H1 (cell line): ENCODE results near the gene PLA2G10. TPM values are rescaled to one million over a fixed set of nuclear protein-coding genes. Genes with fewer than 3 reads are reported as not detected.
"Not testable (repeated sequence)": the region's sequence is repeated elsewhere in the genome, so short reads cannot be mapped to it uniquely, and the experiment has no call there.

Experiments
- CTCF ChIA-PET: fragments of 300-600 bp; sonication (Branson Sonifier 250); formaldehyde crosslinking; loops from one replicate; lab custom pipeline; 2021; ENCODE audit not compliant: partially characterized antibody; lab: Charles Lee
- POLR2A ChIA-PET: fragments of 300-600 bp; sonication (Branson Sonifier 250); formaldehyde crosslinking; loops from one replicate; lab custom pipeline; 2021; ENCODE audit warnings: inconsistent platforms; ENCODE audit not compliant: partially characterized antibody; lab: Charles Lee
- DNase-seq, 2 experiments: peaks; one replicate each; pipeline versions ENCODE4 v3.0.0 to v3.0.0-alpha.2; 2010 to 2022; ENCODE audit warnings: low spot score in 2 of 2, low read depth in 1 of 2, mixed read lengths in 1 of 2
- FAIRE-seq: peaks from 2 replicates; lab custom pipeline; 2011; peaks lifted over from hg19 to GRCh38; lab: Jason Lieb, UNC
- H2AFZ ChIP-seq: 2 replicates; pipeline ENCODE4 v1.8.1; 2012; ENCODE audit warnings: low read length, inconsistent platforms
- H2AK5ac ChIP-seq: 2 replicates; pipeline ENCODE4 v1.6.1; 2013; ENCODE audit warnings: low read depth, low read length
- H2BK120ac ChIP-seq: replicated peaks from 2 replicates; pipeline ENCODE3; 2013; ENCODE audit warnings: low read depth, low read length, inconsistent platforms
- H2BK12ac ChIP-seq: 2 replicates; pipeline ENCODE4 v1.6.1; 2013; ENCODE audit warnings: low read depth, low read length
- H2BK15ac ChIP-seq: 2 replicates; pipeline ENCODE4 v1.6.1; 2013; ENCODE audit warnings: low read length
- H2BK20ac ChIP-seq: 2 replicates; pipeline ENCODE4 v1.6.1; 2013; ENCODE audit warnings: low read length
- H2BK5ac ChIP-seq: 2 replicates; pipeline ENCODE4 v1.6.1; 2013; ENCODE audit warnings: low read depth, low read length
- H3K14ac ChIP-seq: 2 replicates; pipeline ENCODE4 v1.6.1; 2013; ENCODE audit warnings: inconsistent platforms; ENCODE audit not compliant: insufficient read length
- H3K18ac ChIP-seq: 2 replicates; pipeline ENCODE4 v1.6.1; 2013; ENCODE audit warnings: low read length; ENCODE audit errors: extremely low read depth
- H3K23ac ChIP-seq: 2 replicates; pipeline ENCODE4 v1.6.1; 2013; ENCODE audit warnings: inconsistent platforms; ENCODE audit not compliant: insufficient read length
- H3K23me2 ChIP-seq: 2 replicates; pipeline ENCODE4 v1.6.1; 2013; ENCODE audit warnings: low read depth, low read length
- H3K27ac ChIP-seq: 2 replicates; pipeline ENCODE4 v1.6.1; 2011; ENCODE audit warnings: low read depth, low read length, inconsistent platforms
- H3K27me3 ChIP-seq, 4 experiments: replicated peaks in 1 of 4; 1 replicate in 1 of 4; 2 replicates in 3 of 4; pipeline versions ENCODE4 v1.6.1 to v1.8.1; 2011 to 2013; ENCODE audit warnings: low read length in 3 of 4, mild to moderate bottlenecking in 3 of 4, inconsistent platforms in 2 of 4, mixed read lengths in 2 of 4, moderate library complexity in 1 of 4; ENCODE audit not compliant: control insufficient read depth in 3 of 4, insufficient read depth in 3 of 4; ENCODE audit errors: extremely low read depth in 1 of 4
- H3K36me3 ChIP-seq, 4 experiments: 2 replicates each; pipeline versions ENCODE4 v1.6.1 to v1.8.1; 2011 to 2013; ENCODE audit warnings: mild to moderate bottlenecking in 4 of 4, low read length in 3 of 4, moderate library complexity in 2 of 4, control low read depth in 1 of 4, inconsistent platforms in 1 of 4; ENCODE audit not compliant: insufficient read depth in 4 of 4, control insufficient read depth in 2 of 4
- H3K4ac ChIP-seq: replicated peaks from 2 replicates; pipeline ENCODE3; 2013; ENCODE audit warnings: low read length, low read depth, mixed read lengths, inconsistent platforms; ENCODE audit not compliant: insufficient read length
- H3K4me1 ChIP-seq, 4 experiments: replicated peaks in 1 of 4; 1 replicate in 1 of 4; 2 replicates in 3 of 4; pipeline versions ENCODE4 v1.6.1 to v1.8.1; 2011 to 2013; ENCODE audit warnings: low read length in 3 of 4, inconsistent platforms in 2 of 4, mixed read lengths in 1 of 4; ENCODE audit not compliant: insufficient read depth in 4 of 4, control insufficient read depth in 3 of 4
- H3K4me2 ChIP-seq, 2 experiments: 2 replicates each; pipeline versions ENCODE4 v1.6.1 to v1.8.1; 2011 to 2013; ENCODE audit warnings: low read depth in 2 of 2, low read length in 2 of 2, control low read depth in 1 of 2, inconsistent platforms in 1 of 2, mild to moderate bottlenecking in 1 of 2; ENCODE audit not compliant: insufficient read depth in 1 of 2
- H3K4me3 ChIP-seq, 4 experiments: fragments of 200-600, 300-600 bp in 1 of 4; sonication (generic), shearing (Covaris generic), sonication (Bioruptor Twin) in 1 of 4; 2 replicates each; pipeline versions ENCODE4 v1.5.1 to v1.8.1; 2011 to 2016; ENCODE audit warnings: low read length in 4 of 4, low read depth in 3 of 4, control low read depth in 2 of 4, inconsistent platforms in 2 of 4, mild to moderate bottlenecking in 2 of 4, mixed read lengths in 1 of 4, moderate library complexity in 1 of 4; ENCODE audit not compliant: insufficient read depth in 2 of 4; ENCODE audit errors: extremely low read depth in 1 of 4
- H3K56ac ChIP-seq: replicated peaks from 2 replicates; pipeline ENCODE3; 2013; ENCODE audit warnings: low read depth, mild to moderate bottlenecking, mixed read lengths, low read length, inconsistent platforms; ENCODE audit not compliant: insufficient read length
- H3K79me1 ChIP-seq: 2 replicates; pipeline ENCODE4 v1.6.1; 2013; ENCODE audit warnings: low read depth, low read length, control low read depth
- H3K79me2 ChIP-seq, 2 experiments: 2 replicates each; pipeline versions ENCODE4 v1.6.1 to v1.8.1; 2012 to 2013; ENCODE audit warnings: low read length in 2 of 2, mild to moderate bottlenecking in 2 of 2, inconsistent platforms in 1 of 2; ENCODE audit not compliant: insufficient read depth in 2 of 2, control insufficient read depth in 1 of 2
- H3K9ac ChIP-seq, 4 experiments: replicated peaks in 1 of 4; 1 replicate in 1 of 4; 2 replicates in 3 of 4; pipeline versions ENCODE4 v1.6.1 to v1.8.1; 2011 to 2013; ENCODE audit warnings: low read depth in 3 of 4, low read length in 3 of 4, control low read depth in 2 of 4, mild to moderate bottlenecking in 2 of 4, moderate library complexity in 2 of 4, inconsistent platforms in 1 of 4; ENCODE audit errors: extremely low read depth in 1 of 4
- H3K9me3 ChIP-seq, 2 experiments: 2 replicates each; pipeline versions ENCODE4 v1.6.1 to v1.8.1; 2012 to 2013; ENCODE audit warnings: mild to moderate bottlenecking in 2 of 2, moderate library complexity in 2 of 2, control low read depth in 1 of 2, inconsistent platforms in 1 of 2, low read depth in 1 of 2, low read length in 1 of 2, mixed read lengths in 1 of 2; ENCODE audit not compliant: insufficient read depth in 2 of 2
- H4K20me1 ChIP-seq, 2 experiments: replicated peaks in 1 of 2; 2 replicates each; pipeline versions ENCODE3 to v1.8.1; 2011 to 2013; ENCODE audit warnings: inconsistent platforms in 2 of 2, low read length in 2 of 2, mild to moderate bottlenecking in 1 of 2; ENCODE audit not compliant: insufficient read depth in 2 of 2, control insufficient read depth in 1 of 2
- H4K5ac ChIP-seq: 2 replicates; pipeline ENCODE4 v1.6.1; 2013; ENCODE audit warnings: low read length, low read depth, mixed read lengths, inconsistent platforms; ENCODE audit not compliant: insufficient read length
- H4K8ac ChIP-seq: 2 replicates; pipeline ENCODE4 v1.8.0; 2013; ENCODE audit warnings: mild to moderate bottlenecking, moderate library complexity, low read length, inconsistent platforms; ENCODE audit not compliant: insufficient read depth; ENCODE audit errors: extremely low read depth
- H4K91ac ChIP-seq: replicated peaks from 2 replicates; pipeline ENCODE3; 2013; ENCODE audit warnings: low read length, mixed read lengths, inconsistent platforms; ENCODE audit not compliant: insufficient read length
- WGBS, 2 experiments: shearing (Covaris generic) in 1 of 2; methylation state at CpG; one replicate each; pipeline versions ENCODE4 v1.1.6 to v1.1.7; 2013 to 2015; ENCODE audit warnings: low lambda C conversion rate in 2 of 2, mixed read lengths in 2 of 2, inconsistent platforms in 1 of 2, low coverage in 1 of 2, missing lambda C conversion rate in 1 of 2; ENCODE audit not compliant: insufficient replicate concordance in 2 of 2, insufficient coverage in 1 of 2, insufficient read length in 1 of 2; ENCODE audit errors: extremely low coverage in 1 of 2, missing lambda C conversion rate in 1 of 2; 5-methylcytosine and 5-hydroxymethylcytosine counted together
- polyA plus RNA-seq, 7 experiments: library from polyadenylated mRNA; depleted of rRNA in 3 of 7; stranded (reverse) in 5 of 7; unstranded in 2 of 7; fragments of >200 nt in 5 of 7; fragments of 200-250 nt in 2 of 7; gene quantifications; 1 replicate in 5 of 7; 2 replicates in 1 of 7; 4 replicates in 1 of 7; pipeline versions ENCODE4 v1.2.1 to v1.2.3, GENCODE V29; 2011 to 2013; ENCODE audit warnings: missing spikeins in 2 of 7, mixed read lengths in 2 of 7
- total RNA-seq: library from RNA; stranded (reverse); fragmentation: NEBNext Ultra II Directional; extraction: Animal tissue kit (Norgen Biotek cat#: 25700); gene quantifications from 2 replicates; pipeline ENCODE4 v1.2.1, GENCODE V29; 2021

Gene PLA2G10
- total and polyA plus RNA-seq, 2 of the 8 experiments (the other 6 are each of a cell fraction or from before 2014, with no cell fraction given) = 0.60 to 2.2 TPM

DNA sequence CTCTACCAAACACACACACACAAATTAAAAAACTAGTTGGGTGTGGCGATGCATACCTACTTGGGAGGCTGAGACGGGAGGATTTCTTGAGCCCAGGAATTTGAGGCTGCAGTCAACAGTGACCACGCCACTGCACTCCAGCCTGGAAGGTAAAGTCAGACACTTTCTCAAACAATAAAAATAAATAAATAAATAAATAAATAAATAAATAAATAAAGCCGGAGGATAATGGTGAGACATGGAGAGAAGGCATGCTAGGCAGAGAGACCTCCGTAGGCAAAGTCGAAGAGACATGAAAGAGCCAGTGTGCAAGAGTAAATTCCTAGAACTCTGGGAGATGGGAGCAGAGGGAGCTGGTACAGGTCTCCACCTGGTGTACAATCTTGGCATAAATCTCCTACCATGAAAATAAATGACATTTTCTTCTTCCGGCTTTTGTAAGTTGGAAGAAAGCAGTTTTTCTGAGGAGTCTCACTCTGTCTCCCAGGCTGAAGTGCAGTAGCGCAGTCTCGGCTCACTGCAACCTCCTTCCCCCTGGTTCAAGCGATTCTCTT is 46.8 kb upstream of the PLA2G10 start:
- H3K27ac ChIP-seq, H2AK5ac ChIP-seq, H4K91ac ChIP-seq, H3K4ac ChIP-seq, H3K9me3 ChIP-seq, H3K79me1 ChIP-seq, H3K18ac ChIP-seq, CTCF ChIA-PET, H3K4me3 ChIP-seq, H2AFZ ChIP-seq, H3K27me3 ChIP-seq, H3K4me1 ChIP-seq, H2BK12ac ChIP-seq, H2BK20ac ChIP-seq, H3K14ac ChIP-seq, DNase-seq, H3K23me2 ChIP-seq, FAIRE-seq, POLR2A ChIA-PET, H3K36me3 ChIP-seq, H4K20me1 ChIP-seq, H3K23ac ChIP-seq, H3K9ac ChIP-seq, H4K5ac ChIP-seq, H2BK120ac ChIP-seq, H3K79me2 ChIP-seq, H2BK15ac ChIP-seq, H2BK5ac ChIP-seq, H3K56ac ChIP-seq, H4K8ac ChIP-seq, H3K4me2 ChIP-seq: not testable (repeated sequence)
- whole genome bisulfite sequencing, 2 experiments = 88% methylated on average over 1 of the region's 10 CpGs; no CpG with 5 or more reads in 1 of the 2 experiments

- H3K4me2 ChIP-seq, H3K23me2 ChIP-seq, H2BK120ac ChIP-seq, H2BK5ac ChIP-seq, H3K27me3 ChIP-seq, FAIRE-seq, H3K9me3 ChIP-seq, H3K79me1 ChIP-seq, H3K4me3 ChIP-seq, H3K18ac ChIP-seq, H4K8ac ChIP-seq, H4K5ac ChIP-seq, H3K79me2 ChIP-seq, H3K4ac ChIP-seq, H3K36me3 ChIP-seq, H3K14ac ChIP-seq, H4K91ac ChIP-seq, H3K4me1 ChIP-seq, H2BK15ac ChIP-seq, H2AFZ ChIP-seq, CTCF ChIA-PET, H3K56ac ChIP-seq, H2AK5ac ChIP-seq, H3K23ac ChIP-seq, DNase-seq, H3K9ac ChIP-seq, H2BK20ac ChIP-seq, H3K27ac ChIP-seq, POLR2A ChIA-PET, H4K20me1 ChIP-seq, H2BK12ac ChIP-seq: not testable (repeated sequence)
- no CpG with 5 or more reads among the region's 28 CpGs for WGBS, 2 experiments
These were observed 39.1 kb upstream of the PLA2G10 start for GRCh38 chr16:14733233-14733632.
